DMS 273 (cell line): ENCODE data around the gene NDST3.

Experiments
- DNase-seq: peaks from one replicate; lab custom pipeline; 2025; ENCODE audit not compliant: unreplicated experiment; lab: John Stamatoyannopoulos, UW

The NDST3 gene

DNA sequence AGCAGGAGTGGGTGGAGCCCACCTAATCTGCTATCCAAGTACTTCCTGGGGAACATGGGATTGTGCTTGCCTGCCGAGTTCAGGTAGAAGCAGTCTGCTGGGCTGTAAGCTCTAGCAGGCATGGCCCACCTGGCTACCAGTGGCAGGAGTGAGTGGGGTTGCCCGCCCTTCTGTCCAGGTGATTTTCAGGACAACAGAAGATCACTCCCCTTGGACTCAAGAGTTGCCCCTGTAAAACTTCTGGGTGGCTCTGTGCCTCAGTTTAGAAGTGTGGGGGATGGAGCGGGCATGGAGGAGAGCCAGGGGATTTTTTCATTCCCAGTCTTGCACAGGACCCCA lies 43.5 kb downstream of the NDST3 start:
- no peak for DNase-seq

DNA sequence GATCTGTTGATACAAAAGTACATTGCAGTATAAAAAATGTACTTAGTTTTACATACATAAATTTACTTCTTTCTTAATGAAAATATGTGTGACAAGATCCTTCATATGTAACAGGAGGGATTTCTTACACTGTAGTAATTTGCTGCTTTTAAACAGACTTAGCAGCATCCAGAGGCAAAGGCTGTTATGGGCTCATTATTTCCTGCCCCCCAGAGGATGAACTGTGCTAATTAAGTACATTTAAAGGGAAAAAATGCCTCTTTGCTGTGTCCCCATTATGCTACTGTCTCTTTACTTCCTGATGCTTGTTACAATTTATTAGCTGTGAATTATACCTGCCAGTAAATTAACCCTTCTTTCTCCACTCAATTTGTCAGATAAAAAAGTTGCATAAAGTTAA lies 47.1 kb downstream of the NDST3 start:
- DNase-seq: no peak

DNA sequence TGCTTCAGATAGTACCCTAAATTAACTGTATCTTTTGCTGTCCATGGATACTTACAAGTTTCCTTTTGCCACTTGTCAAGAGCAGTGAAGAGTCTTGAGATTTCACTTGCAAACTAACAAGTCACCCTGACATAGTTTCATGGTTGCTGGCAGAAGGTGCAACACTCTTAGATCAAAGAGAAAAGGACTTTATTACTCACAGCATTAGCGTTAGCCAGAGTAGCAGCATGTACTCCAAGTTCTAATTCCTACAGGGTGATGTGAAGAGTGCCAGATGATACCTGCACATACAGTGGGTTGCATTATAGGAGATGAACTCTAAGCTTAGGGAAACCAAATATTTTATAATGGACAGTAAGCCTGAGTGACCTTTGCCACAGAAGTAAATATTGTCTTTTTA lies 47.9 kb downstream of the NDST3 start:
- DNase-seq: no peak

DNA sequence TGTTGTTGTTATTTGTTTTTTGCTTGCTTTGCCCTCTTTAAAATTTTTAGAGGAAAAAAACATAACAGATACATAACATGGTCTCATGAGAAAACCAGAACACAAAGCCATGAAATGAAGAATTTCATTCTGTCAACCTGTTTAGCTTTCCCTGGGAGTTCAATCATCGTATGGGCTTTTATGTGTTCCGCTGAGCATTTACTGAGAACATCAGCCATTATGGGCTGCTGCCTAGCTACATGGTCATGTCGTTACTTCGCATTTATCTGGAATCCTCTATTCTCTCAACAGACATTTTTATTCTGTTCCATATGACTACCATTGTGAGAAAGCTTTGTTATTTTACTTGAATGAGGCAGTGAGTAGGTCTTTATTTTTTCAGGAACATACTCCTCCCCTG lies 51.4 kb downstream of the NDST3 start:
- no peak for DNase-seq

DNA sequence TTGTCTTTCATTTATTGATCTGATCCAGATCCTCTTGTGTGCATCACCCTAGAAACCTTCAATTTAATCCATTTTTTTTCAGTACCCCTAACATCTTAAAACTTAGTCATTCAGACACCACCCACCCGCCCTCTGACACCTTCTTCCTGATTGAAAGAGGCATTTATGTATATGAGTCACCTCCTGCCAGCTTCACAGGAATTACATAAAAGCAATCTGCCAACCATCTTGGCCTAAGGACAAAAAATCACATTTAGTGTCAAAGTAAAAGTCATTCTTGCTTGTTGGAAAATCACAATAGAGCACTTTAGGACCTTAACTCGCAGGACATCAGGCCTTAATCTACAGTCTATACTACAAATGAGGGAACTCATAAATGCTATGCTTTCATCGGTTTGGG lies 52.1 kb downstream of the NDST3 start:
- peak; percentile 12 for DNase-seq

DNA sequence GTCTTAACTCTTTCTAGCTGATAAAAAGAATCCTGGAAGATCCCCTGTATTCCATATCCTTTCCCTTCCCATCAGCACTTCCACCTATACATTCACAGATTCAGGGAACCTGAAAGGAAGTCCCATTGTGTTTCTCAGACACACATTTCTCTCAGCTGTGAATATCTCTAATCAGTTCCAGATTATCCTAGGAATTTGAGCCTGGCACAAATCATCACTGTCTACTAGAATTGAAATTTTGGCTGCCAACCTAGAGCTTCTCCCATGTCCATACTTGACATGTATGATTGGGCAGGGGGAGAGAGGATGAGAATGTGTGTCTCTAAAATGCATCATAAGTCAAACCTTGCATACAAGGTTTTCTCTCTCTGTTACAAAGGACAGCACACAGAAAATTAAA lies 53.1 kb downstream of the NDST3 start:
- DNase-seq: no peak

DNA sequence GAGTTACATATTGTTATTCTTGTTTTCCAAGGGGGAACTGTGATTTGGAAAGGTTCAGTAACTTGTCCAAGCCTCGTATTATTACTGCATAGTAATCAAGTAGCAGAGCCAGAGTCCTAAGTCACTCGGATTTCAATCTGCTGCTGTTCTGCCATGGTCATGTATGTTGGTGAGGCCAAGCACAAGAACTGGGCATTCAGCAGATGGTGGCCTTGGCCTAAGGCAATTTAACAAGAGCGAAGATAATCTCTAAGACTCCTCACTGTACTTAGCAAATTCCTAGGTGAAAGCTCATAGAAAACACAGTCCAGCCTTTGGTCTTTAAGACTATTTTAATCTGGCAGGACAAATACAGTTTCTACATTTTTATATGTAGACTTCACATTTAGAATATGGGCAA lies 64.8 kb downstream of the NDST3 start:
- no peak for DNase-seq

DNA sequence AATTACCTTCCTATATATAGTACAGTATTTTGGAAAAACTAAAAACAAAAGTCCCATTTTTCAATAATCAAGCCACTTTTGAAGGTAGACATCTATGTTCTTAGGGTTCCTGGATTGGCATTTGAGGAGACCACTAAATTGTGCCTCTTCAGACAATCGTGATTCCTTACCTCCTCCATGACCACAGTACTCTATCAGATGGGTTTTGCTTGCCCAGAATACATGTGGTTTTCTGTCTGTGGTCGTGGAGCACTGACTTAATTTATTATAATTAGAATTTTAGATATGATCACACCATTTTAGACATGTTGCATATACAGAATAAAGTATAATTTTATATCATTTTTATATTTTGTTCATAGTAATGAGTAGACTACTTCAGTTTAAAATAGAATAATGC lies 67.9 kb downstream of the NDST3 start:
- DNase-seq: no peak

DNA sequence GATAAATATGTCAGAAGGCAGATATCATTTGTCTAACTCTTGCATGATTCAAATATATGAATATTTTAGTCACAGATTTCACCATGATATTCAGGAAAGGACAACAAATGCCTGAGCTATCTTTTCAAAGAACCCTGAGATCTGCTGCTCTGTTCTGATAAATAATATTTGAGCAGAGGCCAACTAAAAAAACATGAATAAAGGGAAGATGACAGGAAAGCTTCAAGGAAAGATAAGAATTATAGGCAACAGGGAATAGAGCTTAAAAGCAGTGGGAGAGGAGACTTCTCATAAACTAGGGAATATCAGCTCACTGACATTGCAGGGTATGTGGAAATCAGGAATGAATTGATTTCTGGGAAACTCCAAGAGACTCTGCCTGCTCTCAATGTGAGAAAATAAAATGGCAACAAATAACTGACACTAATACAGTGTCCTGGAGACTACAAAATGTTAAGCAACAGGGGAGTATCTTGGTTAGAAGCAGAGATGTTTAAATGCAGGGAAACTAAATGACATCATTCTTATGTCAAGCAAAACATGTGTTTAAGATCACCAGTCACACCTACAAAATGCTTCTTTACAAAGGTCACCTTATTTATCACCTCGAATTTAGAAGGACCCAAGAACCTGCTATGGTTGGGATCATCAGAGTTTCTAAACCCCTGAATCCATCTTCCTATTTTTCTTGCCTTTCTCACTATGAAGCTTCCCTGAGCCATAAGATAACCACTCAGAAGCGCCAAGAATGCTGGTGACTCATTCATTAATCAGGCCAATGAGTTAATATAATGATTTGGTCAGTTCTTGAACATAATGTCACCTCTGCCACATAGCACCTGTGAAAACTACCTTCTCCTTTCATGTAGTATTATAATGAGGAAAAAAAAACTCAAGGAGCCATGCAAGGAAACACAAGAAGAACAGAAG lies 78.1 kb downstream of the NDST3 start:
- no peak for DNase-seq

DNA sequence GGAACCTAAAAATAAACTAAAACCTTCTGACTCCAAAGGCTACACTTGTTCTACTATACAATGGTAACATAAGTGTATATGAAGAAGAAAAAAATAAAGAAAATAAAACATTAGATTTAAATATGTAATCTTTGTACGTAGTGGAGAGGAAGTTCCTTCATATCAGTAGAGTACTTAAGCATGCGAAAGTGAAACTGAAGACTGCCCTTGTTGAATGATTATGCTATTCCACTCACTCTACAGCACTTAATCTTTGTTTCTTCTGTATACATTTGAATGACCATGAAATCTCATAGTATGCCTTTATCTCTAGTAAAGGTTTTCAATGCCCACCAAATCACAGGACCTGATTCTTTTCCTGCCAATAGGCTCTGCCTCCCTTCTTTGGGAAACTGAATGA lies 78.9 kb downstream of the NDST3 start:
- DNase-seq: no peak

DNA sequence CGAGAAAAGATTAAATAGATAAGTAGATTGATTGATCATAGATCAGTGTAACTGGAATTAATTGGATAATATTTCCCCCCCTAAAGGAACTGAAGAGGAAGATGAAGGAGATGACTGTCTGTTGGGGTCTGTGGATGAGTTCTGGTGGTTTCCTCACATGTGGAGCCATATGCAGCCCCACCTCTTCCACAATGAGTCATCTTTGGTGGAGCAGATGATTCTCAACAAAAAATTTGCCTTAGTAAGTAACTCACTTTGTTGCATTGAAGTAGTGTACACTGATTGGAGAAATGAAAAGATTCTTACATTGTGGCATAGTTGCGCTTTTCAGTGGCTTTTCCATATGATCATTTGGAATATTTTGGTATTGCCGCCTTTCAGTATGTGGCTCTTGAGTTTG lies 80.4 kb downstream of the NDST3 start:
- DNase-seq: no peak

DNA sequence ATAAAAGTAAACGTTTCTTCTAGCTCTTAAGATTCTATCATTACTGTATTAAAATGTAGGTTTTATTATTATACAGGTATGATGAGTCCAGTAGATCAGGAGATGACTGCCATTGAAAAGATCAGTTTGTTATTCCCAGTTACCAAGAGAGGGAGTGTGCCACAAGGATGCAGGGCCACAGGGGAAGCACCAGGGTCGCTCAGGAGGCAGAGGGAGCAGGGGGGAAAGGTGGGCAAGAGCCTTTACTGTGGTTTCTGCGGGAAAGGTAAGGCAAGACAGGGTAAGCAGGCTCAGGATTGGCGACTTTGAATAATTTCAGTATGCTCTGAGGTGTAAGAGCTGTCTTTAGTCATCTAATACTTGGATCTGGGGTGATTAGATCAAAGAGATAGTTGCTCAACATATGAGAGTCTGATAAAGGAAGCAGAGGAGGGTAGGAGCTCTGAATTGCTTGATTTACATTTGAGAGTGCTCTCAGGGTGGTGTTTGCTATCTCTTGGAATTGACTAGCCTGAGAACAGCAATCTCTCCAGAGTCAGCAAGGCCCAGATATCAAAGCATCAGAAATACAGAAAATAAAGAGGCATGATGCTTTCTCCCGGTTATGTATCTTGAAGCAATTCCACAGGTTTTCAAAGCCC lies 86.0 kb downstream of the NDST3 start:
- DNase-seq: no peak

DNA sequence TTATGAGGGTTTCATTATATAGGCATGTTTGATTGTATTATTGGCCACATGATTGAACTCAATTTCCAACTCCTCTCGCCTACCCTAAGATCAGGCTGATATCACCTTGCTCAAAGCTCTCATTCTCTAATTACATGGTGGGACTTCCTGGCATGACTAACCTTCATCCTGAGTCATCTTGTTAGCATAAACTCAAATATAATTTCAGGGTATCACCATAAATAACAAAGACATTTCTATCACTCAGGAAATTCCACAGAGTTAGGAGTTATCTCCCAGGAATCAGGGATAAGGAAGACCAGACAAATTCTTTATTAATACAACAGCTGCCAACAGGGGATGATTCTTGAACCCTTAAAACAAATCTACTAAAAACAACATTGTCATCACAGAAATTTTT lies 90.7 kb downstream of the NDST3 start:
- DNase-seq: no peak

DNA sequence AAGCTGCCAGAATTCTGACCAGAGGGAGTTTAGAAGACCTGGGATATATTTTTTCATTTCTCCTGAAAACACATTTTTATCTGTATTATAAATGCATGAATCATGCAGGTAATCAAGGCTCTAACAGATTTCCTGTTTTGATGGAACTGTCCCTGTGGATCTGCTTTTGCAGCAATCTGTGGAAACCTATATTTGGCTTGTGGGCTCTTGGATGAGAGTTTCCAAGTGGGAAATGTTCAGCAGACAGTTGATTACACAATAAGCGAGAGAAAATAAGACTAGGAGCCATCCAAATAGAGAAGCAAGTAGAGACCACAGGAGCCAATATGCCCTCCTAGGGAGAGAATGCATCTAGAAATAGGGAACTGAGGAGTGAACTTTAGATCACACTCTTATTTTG lies 105.0 kb downstream of the NDST3 start:
- DNase-seq: no peak

DNA sequence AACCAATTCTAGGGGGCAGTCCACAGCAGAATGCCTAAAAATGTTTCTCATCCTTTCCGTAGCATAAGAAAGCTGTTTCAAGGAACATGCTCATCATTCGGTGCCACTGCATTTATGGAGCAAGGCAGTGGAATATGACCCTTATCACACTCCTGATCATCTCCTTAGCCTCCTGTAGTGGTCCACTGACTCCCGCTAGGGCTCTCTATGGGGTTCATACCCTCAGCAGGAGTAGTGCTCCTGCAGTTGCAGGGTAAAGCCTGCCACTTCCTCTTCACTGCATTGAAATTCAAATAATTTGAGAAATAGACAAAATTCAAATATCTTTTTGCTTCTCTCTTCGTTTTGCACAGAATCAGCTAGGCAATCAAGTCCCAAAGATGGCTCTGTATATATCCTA lies 107.0 kb downstream of the NDST3 start:
- no peak for DNase-seq

DNA sequence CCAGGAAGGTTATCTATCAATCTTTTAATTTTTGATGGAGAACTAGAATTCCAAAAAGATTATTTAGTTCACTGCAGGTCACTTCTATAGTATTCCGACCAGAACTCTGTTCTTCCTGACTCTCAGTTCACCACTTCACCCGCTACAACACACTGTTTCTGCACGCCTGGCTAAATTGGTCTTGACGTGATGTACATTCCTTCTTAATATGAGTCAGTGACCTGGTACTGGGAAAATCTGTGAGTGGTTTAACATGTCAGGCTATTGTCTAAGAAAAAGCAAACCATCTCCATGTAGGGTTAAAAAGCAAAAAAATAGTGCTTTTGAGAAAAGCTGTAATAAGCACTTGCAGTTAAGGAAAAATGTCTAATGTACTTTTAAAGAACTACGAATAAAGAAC lies 120.4 kb downstream of the NDST3 start:
- no peak for DNase-seq

DNA sequence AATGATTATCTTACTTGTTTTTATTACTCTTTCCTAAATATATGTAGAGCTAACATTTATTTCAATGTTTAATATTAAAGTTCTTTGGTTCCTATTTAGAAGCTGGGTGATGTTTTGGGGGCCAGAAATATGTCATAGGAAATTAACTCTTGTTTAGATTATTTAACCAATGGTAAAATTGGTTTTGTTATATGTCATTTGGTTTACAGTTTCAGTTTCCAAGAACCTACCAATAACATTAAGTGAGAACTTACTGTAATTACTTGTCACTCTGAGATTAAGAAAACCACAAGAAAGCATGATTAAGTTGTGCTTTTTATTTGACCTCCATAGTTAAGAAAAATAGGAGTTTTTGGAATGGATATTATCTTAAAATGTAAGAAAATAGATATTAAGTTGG lies 121.2 kb downstream of the NDST3 start:
- DNase-seq: no peak

DNA sequence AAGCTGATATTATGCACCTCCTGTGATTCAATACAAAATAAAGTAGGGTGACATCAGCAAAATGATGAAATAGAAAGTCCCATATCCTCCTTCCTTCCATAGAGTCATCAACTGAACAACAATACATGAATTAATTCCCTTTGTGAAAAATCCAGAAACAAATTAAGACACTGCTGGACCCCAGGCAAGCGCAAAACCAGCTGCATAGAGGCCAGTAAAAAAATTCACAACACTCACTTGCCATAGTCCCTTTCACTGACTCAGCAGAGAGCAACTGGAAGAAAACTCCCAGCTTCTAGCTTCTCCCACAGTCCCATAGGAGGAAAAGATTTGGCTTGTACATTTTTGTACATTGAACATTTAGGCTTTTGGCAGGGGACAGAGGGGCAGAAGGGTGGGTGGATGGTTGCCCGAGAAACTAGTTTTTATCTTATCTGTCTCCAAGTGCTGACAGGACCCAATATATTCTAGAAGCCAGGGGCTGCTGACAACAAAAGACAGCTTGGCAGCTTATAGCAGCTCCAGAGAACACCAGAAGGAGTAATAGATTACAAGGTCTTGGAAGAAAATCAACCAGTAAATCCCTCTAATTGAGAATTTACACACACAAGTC lies 124.6 kb downstream of the NDST3 start:
- DNase-seq: peak; percentile 4

DNA sequence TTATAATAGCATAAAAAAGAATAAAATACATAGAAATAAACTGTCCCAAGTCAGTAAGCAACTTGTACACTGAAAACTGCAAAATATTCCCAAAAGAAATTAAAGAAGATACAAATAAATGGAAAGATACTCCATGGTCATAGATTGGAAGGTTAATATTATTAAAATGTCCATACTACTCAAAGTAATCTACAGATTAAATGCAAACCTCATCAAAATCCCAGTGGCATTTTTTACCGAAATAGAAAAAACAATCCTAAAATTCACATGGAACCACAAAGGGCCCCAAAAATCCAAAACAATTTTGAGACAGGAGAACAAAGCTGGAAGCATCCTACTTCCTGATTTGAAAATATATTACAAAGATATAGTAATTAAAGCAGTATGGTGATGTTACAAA lies 133.0 kb downstream of the NDST3 start:
- no peak for DNase-seq

DNA sequence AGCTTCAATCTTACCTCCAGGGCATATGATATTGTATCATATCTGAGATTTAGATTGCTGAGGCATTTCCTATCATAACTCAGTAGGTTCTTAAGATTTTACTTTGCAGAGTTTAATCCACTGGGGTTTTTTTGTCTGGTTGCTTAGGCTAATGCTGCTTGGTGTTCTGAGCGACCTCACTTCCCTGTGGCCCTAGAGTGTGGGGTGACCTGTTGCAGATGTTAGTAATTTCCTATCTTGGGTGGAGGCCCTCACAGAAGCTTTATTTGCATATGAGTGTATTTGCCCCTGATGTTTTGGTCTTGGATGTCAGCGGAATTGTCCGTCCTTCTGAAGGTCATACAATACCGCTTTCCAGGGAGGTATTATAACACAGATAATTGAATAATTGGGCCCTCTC lies 137.1 kb downstream of the NDST3 start:
- no peak for DNase-seq

DNA sequence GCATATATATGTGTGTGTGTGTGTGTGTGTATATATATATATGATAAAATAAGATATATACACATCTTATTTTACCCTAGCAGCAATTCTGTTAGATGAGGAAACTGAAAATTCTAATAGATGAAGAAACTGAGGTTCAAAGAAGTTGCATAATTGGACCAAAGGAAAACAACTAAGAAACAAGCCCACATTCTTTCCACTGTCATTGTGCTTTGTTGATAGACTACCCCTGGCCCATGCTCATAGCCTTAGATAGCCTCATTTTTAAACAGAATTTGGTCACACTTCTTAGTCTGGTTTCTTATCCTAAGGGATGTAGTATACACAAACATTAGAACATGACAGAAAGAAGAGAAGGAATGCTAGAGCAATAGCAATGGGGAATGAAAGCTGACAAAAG lies 138.8 kb downstream of the NDST3 start:
- no peak for DNase-seq

DNA sequence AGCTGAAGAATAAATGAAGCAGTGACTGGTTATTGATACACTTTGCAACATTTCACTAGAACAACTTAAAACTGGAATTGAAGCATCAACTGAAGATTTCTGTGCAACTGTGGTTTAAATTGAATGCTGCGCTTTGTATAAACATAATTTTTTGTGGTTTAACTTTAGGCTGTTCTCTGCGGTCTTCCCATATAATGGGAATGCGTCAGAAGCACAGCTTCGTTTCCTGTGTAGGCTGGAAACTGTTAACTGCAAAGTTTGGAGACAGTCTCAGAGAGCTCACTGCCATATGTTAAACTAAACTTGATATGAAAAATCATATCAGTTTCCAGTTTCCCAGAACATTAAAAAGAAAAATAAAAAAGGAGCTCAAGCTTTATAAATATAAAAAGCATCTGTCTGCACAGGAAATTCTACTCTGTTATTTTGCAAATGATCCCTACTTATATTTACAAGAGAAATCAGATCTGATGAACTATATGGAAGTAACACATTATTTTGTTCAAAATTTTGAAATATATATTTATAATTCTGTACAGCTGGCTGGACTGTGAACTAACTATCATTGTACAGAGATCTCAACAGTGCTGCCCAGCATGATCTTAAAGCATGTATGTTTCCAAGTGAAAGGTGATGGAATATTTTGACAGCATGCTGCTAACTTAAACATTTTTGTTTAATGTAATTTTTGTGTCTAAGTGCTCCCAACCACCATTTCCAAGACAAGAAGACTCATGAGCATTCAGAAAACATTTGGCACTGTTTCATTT lies 139.9 kb downstream of the NDST3 start:
- DNase-seq: no peak
